ENCODE data around the gene CHD5.

DNA sequence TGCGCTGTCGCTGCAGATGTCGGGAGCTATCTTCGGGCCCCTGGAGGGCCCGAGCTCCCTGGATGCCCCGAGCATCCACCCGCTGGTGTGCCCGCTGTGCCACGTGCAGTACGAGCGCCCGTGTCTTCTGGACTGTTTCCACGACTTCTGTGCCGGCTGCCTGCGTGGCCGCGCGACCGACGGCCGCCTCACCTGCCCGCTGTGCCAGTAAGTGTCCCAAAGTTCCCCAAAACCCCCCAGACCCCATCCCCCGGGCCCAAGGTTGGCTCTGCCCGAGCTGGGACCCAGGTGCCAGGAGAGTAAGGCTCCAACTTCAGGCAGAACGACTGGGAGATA is 26.4 kb upstream of the CHD5 start:
- no peak for TF ChIP-seq EZH2 (IDR thresholded peaks at IDR 0.05; ENCODE audit: insufficient read depth, poor library complexity, severe bottlenecking)
- no peak for TF ChIP-seq EZH2phosphoT487 (IDR thresholded peaks at IDR 0.05; ENCODE audit: insufficient read depth, low read depth)

Data from GM23248 (cell line).